ENCODE data around the gene FRAS1. TPM values are rescaled to one million over a fixed set of nuclear protein-coding genes. Genes with fewer than 3 reads are reported as not detected.
"Not testable (repeated sequence)": the region's sequence is repeated elsewhere in the genome, so short reads cannot be mapped to it uniquely, and the experiment has no call there.

The FRAS1 gene
- total RNA-seq, 1 experiment from 2014 or later = 82.0 TPM

DNA sequence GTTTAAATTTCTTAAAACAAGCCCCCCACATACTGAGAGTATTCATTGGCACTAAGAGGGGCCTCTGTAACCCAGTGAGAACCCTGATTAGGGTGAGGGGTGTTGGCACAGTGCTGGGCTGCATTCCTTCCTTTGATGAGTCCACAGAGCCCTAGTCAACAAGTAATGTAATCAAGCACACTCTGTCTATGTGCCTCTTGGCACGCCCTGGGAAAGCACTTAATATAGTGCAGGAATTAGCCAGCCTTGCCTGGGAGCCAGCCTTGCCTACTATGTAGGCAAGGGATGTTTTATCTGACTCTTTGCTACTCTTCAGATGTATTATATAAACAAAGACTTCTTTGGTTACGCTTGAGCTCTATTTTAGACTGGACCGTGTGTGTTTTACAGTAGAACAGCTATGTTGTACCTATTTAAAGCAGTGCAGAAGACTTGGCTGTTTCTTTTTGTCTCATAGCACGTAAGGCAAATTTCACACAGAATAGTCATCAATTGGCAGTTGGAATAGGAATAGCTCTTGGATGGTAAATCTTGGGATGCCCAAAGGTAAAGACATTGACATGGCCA is 64.3 kb downstream of the FRAS1 start (continued):
- TF ChIP-seq, protein P1, sequence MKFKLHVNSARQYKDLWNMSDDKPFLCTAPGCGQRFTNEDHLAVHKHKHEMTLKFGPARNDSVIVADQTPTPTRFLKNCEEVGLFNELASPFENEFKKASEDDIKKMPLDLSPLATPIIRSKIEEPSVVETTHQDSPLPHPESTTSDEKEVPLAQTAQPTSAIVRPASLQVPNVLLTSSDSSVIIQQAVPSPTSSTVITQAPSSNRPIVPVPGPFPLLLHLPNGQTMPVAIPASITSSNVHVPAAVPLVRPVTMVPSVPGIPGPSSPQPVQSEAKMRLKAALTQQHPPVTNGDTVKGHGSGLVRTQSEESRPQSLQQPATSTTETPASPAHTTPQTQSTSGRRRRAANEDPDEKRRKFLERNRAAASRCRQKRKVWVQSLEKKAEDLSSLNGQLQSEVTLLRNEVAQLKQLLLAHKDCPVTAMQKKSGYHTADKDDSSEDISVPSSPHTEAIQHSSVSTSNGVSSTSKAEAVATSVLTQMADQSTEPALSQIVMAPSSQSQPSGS (CRISPR knock-in tag; IDR thresholded peaks at IDR 0.05; ENCODE audit: borderline replicate concordance, low read depth) = no peak
- no peak for TF ChIP-seq FOXP4 (CRISPR knock-in tag; IDR thresholded peaks at IDR 0.05)
- TF ChIP-seq IRF1 (CRISPR knock-in tag; IDR thresholded peaks at IDR 0.05) = no peak
- TF ChIP-seq, protein P2, sequence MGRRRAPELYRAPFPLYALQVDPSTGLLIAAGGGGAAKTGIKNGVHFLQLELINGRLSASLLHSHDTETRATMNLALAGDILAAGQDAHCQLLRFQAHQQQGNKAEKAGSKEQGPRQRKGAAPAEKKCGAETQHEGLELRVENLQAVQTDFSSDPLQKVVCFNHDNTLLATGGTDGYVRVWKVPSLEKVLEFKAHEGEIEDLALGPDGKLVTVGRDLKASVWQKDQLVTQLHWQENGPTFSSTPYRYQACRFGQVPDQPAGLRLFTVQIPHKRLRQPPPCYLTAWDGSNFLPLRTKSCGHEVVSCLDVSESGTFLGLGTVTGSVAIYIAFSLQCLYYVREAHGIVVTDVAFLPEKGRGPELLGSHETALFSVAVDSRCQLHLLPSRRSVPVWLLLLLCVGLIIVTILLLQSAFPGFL (CRISPR knock-in tag; IDR thresholded peaks at IDR 0.05; ENCODE audit: borderline replicate concordance) = no peak
- TF ChIP-seq RELA (CRISPR knock-in tag; IDR thresholded peaks at IDR 0.05; ENCODE audit: borderline replicate concordance) = no peak

GRCh38 chr4:78125834-78126331 is 68.8 kb downstream of the FRAS1 start:
- H3K27ac Mint-ChIP-seq; H3K4me3 Mint-ChIP-seq; H3K27me3 Mint-ChIP-seq (ENCODE audit: low read depth); POLR2A ChIA-PET; ATAC-seq: not testable (repeated sequence)
- CTCF ChIA-PET = interaction anchor here (0.8 to 1.5 kb wide), 4 partner anchors 33 to 166 kb away, joined by 4 to 12 read pairs (median 6); no protein-coding TSS in a partner anchor
- DNase-seq (ENCODE audit: low spot score) = peak; percentile 61
- Mint-ChIP-seq H3K9me3 (peaks cover 23% of the 10 kb centered on the region), H3K36me3 (peaks cover 30% of the 10 kb centered on the region), H3K4me1 (peaks cover 44% of the 10 kb centered on the region)
- TF ChIP-seq FOXK1 (CRISPR knock-in tag; IDR thresholded peaks at IDR 0.05) = peak; percentile 55; the same call in 1 of the 2 replicates

- no peak overlapping the region for H3K4me3 Mint-ChIP-seq
- H3K27me3 Mint-ChIP-seq (ENCODE audit: low read depth) = no peaks in the 10 kb centered on the region
- DNase-seq (ENCODE audit: low spot score) = no peak
- H3K27ac Mint-ChIP-seq = peak overlapping the region; percentile 71
- peaks cover 48% of the 10 kb centered on the region for H3K4me1 Mint-ChIP-seq
- no peak for ATAC-seq
- TF ChIP-seq, protein P3, sequence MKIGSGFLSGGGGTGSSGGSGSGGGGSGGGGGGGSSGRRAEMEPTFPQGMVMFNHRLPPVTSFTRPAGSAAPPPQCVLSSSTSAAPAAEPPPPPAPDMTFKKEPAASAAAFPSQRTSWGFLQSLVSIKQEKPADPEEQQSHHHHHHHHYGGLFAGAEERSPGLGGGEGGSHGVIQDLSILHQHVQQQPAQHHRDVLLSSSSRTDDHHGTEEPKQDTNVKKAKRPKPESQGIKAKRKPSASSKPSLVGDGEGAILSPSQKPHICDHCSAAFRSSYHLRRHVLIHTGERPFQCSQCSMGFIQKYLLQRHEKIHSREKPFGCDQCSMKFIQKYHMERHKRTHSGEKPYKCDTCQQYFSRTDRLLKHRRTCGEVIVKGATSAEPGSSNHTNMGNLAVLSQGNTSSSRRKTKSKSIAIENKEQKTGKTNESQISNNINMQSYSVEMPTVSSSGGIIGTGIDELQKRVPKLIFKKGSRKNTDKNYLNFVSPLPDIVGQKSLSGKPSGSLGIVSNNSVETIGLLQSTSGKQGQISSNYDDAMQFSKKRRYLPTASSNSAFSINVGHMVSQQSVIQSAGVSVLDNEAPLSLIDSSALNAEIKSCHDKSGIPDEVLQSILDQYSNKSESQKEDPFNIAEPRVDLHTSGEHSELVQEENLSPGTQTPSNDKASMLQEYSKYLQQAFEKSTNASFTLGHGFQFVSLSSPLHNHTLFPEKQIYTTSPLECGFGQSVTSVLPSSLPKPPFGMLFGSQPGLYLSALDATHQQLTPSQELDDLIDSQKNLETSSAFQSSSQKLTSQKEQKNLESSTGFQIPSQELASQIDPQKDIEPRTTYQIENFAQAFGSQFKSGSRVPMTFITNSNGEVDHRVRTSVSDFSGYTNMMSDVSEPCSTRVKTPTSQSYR (CRISPR knock-in tag; IDR thresholded peaks at IDR 0.05) = no peak
- TF ChIP-seq JUN (CRISPR knock-in tag; IDR thresholded peaks at IDR 0.05) = no peak
- no peak for TF ChIP-seq CREM (CRISPR knock-in tag; IDR thresholded peaks at IDR 0.05)
- peaks cover 14% of the 10 kb centered on the region for H3K36me3 Mint-ChIP-seq
- peaks cover 13% of the 10 kb centered on the region for H3K9me3 Mint-ChIP-seq
- CTCF ChIA-PET = interaction anchor here (0.9 kb wide), 1 partner anchor 41 kb away, joined by 5 read pairs; no protein-coding TSS in a partner anchor
- POLR2A ChIA-PET = no interaction called here
These were observed 72.4 kb downstream of the FRAS1 start for GRCh38 chr4:78129383-78130108.

DNA sequence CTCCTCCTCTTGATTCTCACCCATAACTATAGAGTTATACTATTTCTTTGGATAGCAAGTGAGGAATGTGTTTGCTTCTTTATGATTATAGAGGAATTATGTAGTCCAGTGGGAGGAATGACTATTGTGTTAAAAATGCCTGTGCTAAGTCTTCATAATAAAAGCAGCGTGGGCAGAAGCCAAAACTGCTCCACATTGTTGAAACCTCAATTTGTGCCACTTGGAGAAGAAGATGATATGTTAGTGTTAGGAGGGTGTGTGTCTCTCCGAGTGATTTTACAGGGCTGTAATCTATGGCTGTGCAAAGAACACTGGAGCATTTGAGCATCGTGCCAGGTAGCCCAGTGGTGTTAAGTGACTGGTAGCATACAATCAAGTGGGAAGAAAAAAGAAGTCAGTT is 74.3 kb downstream of the FRAS1 start:
- no peak for ATAC-seq
- no peak for DNase-seq (ENCODE audit: low spot score)
- Mint-ChIP-seq H3K27ac (no peak overlapping the region), H3K4me3 (no peak overlapping the region), H3K9me3 (peaks cover 12% of the 10 kb centered on the region), H3K27me3 (ENCODE audit: low read depth) (no peaks in the 10 kb centered on the region), H3K4me1 (peaks cover 46% of the 10 kb centered on the region), H3K36me3 (peaks cover 12% of the 10 kb centered on the region)
- CTCF ChIA-PET = no interaction called here
- POLR2A ChIA-PET = no interaction called here
- TF ChIP-seq ZNF317 (CRISPR knock-in tag; IDR thresholded peaks at IDR 0.05; ENCODE audit: borderline replicate concordance, low read depth) = no peak
- TF ChIP-seq, protein P4, sequence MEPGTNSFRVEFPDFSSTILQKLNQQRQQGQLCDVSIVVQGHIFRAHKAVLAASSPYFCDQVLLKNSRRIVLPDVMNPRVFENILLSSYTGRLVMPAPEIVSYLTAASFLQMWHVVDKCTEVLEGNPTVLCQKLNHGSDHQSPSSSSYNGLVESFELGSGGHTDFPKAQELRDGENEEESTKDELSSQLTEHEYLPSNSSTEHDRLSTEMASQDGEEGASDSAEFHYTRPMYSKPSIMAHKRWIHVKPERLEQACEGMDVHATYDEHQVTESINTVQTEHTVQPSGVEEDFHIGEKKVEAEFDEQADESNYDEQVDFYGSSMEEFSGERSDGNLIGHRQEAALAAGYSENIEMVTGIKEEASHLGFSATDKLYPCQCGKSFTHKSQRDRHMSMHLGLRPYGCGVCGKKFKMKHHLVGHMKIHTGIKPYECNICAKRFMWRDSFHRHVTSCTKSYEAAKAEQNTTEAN (CRISPR knock-in tag; IDR thresholded peaks at IDR 0.05) = no peak
- TF ChIP-seq, protein P1 (CRISPR knock-in tag; IDR thresholded peaks at IDR 0.05; ENCODE audit: borderline replicate concordance, low read depth) = no peak
- TF ChIP-seq, protein P5, sequence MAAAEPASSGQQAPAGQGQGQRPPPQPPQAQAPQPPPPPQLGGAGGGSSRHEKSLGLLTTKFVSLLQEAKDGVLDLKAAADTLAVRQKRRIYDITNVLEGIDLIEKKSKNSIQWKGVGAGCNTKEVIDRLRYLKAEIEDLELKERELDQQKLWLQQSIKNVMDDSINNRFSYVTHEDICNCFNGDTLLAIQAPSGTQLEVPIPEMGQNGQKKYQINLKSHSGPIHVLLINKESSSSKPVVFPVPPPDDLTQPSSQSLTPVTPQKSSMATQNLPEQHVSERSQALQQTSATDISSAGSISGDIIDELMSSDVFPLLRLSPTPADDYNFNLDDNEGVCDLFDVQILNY (CRISPR knock-in tag; IDR thresholded peaks at IDR 0.05) = no peak

Data from WTC11 (cell line).